Osteoblast (primary cell): ENCODE results near the gene GJA5. TPM values are rescaled to one million over a fixed set of nuclear protein-coding genes. Genes with fewer than 3 reads are reported as not detected.
"Not testable (repeated sequence)": the region's sequence is repeated elsewhere in the genome, so short reads cannot be mapped to it uniquely, and the experiment has no call there.

Experiments
- DNase-seq: peaks from one replicate; pipeline ENCODE4 v3.0.0; 2011; ENCODE audit warnings: low spot score, mixed read lengths; ENCODE audit not compliant: insufficient read length; ENCODE audit errors: missing footprints
- H2AFZ ChIP-seq: 2 replicates; pipeline ENCODE4 v1.6.0; 2011; ENCODE audit warnings: mild to moderate bottlenecking, low read length
- H3K27ac ChIP-seq: 2 replicates; pipeline ENCODE4 v1.5.1; 2011; ENCODE audit warnings: mild to moderate bottlenecking, low read depth, low read length, moderate library complexity
- H3K27me3 ChIP-seq: 2 replicates; pipeline ENCODE4 v1.6.0; 2012; ENCODE audit warnings: mild to moderate bottlenecking, control low read depth, inconsistent platforms, low read length, moderate library complexity; ENCODE audit not compliant: insufficient read depth
- H3K36me3 ChIP-seq: 2 replicates; pipeline ENCODE4 v1.5.1; 2011; ENCODE audit warnings: mild to moderate bottlenecking, low read length, control low read depth, moderate library complexity; ENCODE audit not compliant: insufficient read depth
- H3K4me1 ChIP-seq: 2 replicates; pipeline ENCODE4 v1.5.1; 2011; ENCODE audit warnings: mild to moderate bottlenecking, low read length, control low read depth, moderate library complexity; ENCODE audit not compliant: insufficient read depth
- H3K4me2 ChIP-seq: 2 replicates; pipeline ENCODE4 v1.6.0; 2011; ENCODE audit warnings: mild to moderate bottlenecking, low read length; ENCODE audit not compliant: insufficient read depth
- H3K4me3 ChIP-seq: fragments of 200-600 bp; sonication (generic); 3 replicates; pipeline ENCODE4 v1.5.1; 2012; ENCODE audit warnings: mild to moderate bottlenecking, low read length, inconsistent platforms; ENCODE audit not compliant: insufficient read depth
- H3K79me2 ChIP-seq: 2 replicates; pipeline ENCODE4 v1.6.0; 2012; ENCODE audit warnings: mild to moderate bottlenecking, low read length, control low read depth, inconsistent platforms; ENCODE audit not compliant: insufficient read depth
- H3K9me3 ChIP-seq: 2 replicates; pipeline ENCODE4 v1.5.1; 2011; ENCODE audit warnings: low read depth, low read length, control low read depth
- H4K20me1 ChIP-seq: 2 replicates; pipeline ENCODE4 v1.6.0; 2012; ENCODE audit warnings: mild to moderate bottlenecking, low read length, control low read depth; ENCODE audit not compliant: insufficient read depth
- CTCF ChIP-seq: IDR thresholded peaks from 2 replicates; pipeline ENCODE4 v1.5.1; 2011; ENCODE audit warnings: mild to moderate bottlenecking, low read depth, low read length, moderate library complexity; ENCODE audit errors: extremely low read depth
- total RNA-seq: library from RNA; depleted of rRNA; stranded (reverse); fragments of >200 nt; gene quantifications from 2 replicates; pipeline ENCODE4 v1.2.3, GENCODE V29; 2012

The GJA5 gene
- total RNA-seq, 1 donor, result not detected

- no peak for TF ChIP-seq CTCF
- no peak overlapping the region for H3K27ac ChIP-seq
- H3K4me3 ChIP-seq, result no peak overlapping the region
- no peaks in the 10 kb centered on the region for H4K20me1 ChIP-seq
- no peak overlapping the region for H3K4me2 ChIP-seq
- no peaks in the 10 kb centered on the region for H3K79me2 ChIP-seq
- no peaks in the 10 kb centered on the region for H3K4me1 ChIP-seq
- H2AFZ ChIP-seq, result no peak overlapping the region
- H3K27me3 ChIP-seq, result peaks cover 2% of the 10 kb centered on the region
- no peak for DNase-seq
- no peaks in the 10 kb centered on the region for H3K36me3 ChIP-seq
- H3K9me3 ChIP-seq, result no peaks in the 10 kb centered on the region
Measured at GRCh38 chr1:147735423-147735822, 25.0 kb downstream of the GJA5 start.

- H3K9me3 ChIP-seq, DNase-seq, H3K27ac ChIP-seq, H3K4me1 ChIP-seq, H3K79me2 ChIP-seq, H3K4me3 ChIP-seq, H3K4me2 ChIP-seq, H3K27me3 ChIP-seq, H2AFZ ChIP-seq, H3K36me3 ChIP-seq, H4K20me1 ChIP-seq: not testable (repeated sequence)
Measured at GRCh38 chr1:147734291-147734841, 26.0 kb downstream of the GJA5 start.

GRCh38 chr1:147729315-147729714, 31.1 kb downstream of the GJA5 start:
- Histone ChIP-seq H3K4me2 (no peak overlapping the region), H3K27ac (no peak overlapping the region)

GRCh38 chr1:147726168-147726567, 34.2 kb downstream of the GJA5 start:
- Histone ChIP-seq H2AFZ (no peak overlapping the region), H3K36me3 (no peaks in the 10 kb centered on the region), H3K4me3 (no peak overlapping the region), H3K4me2 (no peak overlapping the region), H3K9me3 (no peaks in the 10 kb centered on the region), H4K20me1 (no peaks in the 10 kb centered on the region), H3K27ac (no peak overlapping the region), H3K79me2 (no peaks in the 10 kb centered on the region), H3K27me3 (peaks cover 6% of the 10 kb centered on the region), H3K4me1 (no peaks in the 10 kb centered on the region)
- DNase-seq, result no peak
- TF ChIP-seq CTCF, result no peak

More at GRCh38 chr1:147729315-147729714, 31.1 kb downstream of the GJA5 start:
- Histone ChIP-seq H3K9me3 (no peaks in the 10 kb centered on the region), H3K36me3 (no peaks in the 10 kb centered on the region), H3K4me1 (no peaks in the 10 kb centered on the region), H3K79me2 (no peaks in the 10 kb centered on the region), H4K20me1 (no peaks in the 10 kb centered on the region), H3K27me3 (peaks cover 6% of the 10 kb centered on the region), H3K4me3 (no peak overlapping the region), H2AFZ (no peak overlapping the region)
- TF ChIP-seq CTCF, result no peak
- DNase-seq, result no peak
